Measurements from ENCODE around the gene NHS.

DNA sequence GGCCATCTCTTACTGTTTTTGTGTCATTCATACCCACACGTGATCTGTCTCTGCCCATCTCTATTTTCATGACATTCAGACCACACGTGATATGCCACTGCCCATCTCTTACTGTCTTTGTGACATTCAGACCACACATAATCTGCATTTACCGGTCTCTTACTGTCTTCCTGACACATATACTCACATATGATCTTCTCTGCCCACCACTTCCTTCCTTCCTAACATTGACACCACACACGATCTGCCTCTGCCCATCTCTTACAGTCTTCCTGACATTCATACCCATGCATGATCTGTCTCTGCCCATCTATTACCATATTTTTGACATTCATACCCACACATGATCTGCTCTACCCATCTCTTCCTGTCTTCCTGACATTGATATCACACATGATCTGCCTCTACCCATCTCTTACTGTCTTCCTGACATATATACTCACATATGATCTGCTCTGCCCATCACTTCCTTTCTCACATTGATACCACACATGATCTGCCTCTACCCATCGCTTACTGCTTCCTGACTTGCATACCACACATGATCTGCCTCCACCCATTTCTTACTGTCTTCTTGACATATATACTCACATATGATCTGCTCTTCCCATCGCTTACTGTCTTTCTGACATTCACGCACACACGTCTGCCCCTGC lies 398.3 kb downstream of the NHS start:
- TF ChIP-seq, protein P1, sequence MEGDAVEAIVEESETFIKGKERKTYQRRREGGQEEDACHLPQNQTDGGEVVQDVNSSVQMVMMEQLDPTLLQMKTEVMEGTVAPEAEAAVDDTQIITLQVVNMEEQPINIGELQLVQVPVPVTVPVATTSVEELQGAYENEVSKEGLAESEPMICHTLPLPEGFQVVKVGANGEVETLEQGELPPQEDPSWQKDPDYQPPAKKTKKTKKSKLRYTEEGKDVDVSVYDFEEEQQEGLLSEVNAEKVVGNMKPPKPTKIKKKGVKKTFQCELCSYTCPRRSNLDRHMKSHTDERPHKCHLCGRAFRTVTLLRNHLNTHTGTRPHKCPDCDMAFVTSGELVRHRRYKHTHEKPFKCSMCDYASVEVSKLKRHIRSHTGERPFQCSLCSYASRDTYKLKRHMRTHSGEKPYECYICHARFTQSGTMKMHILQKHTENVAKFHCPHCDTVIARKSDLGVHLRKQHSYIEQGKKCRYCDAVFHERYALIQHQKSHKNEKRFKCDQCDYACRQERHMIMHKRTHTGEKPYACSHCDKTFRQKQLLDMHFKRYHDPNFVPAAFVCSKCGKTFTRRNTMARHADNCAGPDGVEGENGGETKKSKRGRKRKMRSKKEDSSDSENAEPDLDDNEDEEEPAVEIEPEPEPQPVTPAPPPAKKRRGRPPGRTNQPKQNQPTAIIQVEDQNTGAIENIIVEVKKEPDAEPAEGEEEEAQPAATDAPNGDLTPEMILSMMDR (IDR thresholded peaks at IDR 0.05; ENCODE audit: borderline replicate concordance, extremely low read depth, low read length, poor library complexity, severe bottlenecking): no peak
- TF ChIP-seq EZH2 (IDR thresholded peaks at IDR 0.05; ENCODE audit: borderline replicate concordance, low read depth, low read length, severe bottlenecking): no peak
